Spleen (tissue), 7 donors: ENCODE measurements around the gene EFNA3.

Source experiments
- POLR2AphosphoS5 ChIP-seq, 3 donors: sonication (generic); formaldehyde crosslinking; IDR thresholded peaks; one replicate each; pipeline ENCODE4 v1.5.1; 2017; ENCODE audit warnings: antibody characterized with exemption in 3 of 3
- TF ChIP-seq, protein P1 (sequence below), 11 experiments: fragments of 200-600 bp in 7 of 11; fragments of 450-650 bp in 4 of 11; sonication (generic) in 4 of 11; IDR thresholded peaks in 8 of 11; conservative IDR thresholded peaks in 3 of 11; 1 replicate in 7 of 11; 2 replicates in 4 of 11; pipeline versions ENCODE4 v1.4.0 to v1.8.0; 2016 to 2021; ENCODE audit warnings: antibody characterized with exemption in 11 of 11, inconsistent platforms in 4 of 11, mild to moderate bottlenecking in 1 of 11
- donor health status: DM: no; HTN: no; CAD: no; lungs with moderate emphysema.
- donor health status: DM: no; HTN: no; CAD: no.
- donor health status: DM: no; HTN: no; CAD: no.

DNA sequence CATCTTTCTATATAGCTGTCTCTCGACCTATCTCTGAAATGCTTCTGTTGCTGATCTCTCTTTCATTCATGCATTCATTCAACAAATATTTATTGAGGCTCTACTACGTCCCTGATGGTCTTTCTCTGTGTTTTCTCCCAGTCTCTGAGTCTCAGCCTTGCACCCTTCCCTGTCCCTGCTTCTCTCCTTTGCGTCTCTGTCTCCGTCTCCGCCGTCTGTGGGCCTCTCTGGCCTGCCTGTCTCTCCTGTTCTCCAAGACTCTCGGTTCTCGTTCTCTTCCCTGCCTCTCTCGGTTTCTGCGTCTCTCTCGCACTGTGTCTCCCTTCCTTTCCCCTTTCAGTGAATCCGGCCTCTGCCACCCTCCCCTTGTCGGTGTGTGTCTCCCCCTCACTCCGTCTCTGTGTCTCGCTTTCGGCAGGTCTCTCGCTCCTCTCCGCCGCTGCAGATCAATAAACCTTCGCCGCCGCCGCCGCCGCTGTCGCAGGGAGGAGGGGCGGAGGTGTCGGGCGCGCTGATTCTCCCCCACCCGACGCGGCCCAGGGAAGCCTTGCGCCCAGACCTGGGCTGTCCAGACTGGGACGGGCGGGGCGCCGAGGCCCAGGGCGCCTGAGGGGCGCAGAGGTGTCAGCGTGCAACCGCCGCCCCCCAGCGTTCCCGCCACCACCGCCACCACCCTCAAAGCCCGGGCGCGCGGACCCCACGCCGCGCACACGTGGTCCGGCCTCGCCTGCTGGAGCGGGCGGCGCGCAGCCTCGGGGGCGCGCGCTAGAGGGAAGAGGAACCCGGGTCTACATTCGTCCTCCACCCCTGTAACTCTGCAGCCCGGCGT, 3.0 kb downstream of the EFNA3 start:
- TF ChIP-seq, protein P1, sequence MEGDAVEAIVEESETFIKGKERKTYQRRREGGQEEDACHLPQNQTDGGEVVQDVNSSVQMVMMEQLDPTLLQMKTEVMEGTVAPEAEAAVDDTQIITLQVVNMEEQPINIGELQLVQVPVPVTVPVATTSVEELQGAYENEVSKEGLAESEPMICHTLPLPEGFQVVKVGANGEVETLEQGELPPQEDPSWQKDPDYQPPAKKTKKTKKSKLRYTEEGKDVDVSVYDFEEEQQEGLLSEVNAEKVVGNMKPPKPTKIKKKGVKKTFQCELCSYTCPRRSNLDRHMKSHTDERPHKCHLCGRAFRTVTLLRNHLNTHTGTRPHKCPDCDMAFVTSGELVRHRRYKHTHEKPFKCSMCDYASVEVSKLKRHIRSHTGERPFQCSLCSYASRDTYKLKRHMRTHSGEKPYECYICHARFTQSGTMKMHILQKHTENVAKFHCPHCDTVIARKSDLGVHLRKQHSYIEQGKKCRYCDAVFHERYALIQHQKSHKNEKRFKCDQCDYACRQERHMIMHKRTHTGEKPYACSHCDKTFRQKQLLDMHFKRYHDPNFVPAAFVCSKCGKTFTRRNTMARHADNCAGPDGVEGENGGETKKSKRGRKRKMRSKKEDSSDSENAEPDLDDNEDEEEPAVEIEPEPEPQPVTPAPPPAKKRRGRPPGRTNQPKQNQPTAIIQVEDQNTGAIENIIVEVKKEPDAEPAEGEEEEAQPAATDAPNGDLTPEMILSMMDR (IDR thresholded peaks at IDR 0.05 in 8 of 11, conservative IDR thresholded peaks at IDR 0.05 in 3 of 11) = no peak
- no peak for TF ChIP-seq POLR2AphosphoS5 (IDR thresholded peaks at IDR 0.05)
